ENCODE data around the gene ACTR1A.

The ACTR1A gene

DNA sequence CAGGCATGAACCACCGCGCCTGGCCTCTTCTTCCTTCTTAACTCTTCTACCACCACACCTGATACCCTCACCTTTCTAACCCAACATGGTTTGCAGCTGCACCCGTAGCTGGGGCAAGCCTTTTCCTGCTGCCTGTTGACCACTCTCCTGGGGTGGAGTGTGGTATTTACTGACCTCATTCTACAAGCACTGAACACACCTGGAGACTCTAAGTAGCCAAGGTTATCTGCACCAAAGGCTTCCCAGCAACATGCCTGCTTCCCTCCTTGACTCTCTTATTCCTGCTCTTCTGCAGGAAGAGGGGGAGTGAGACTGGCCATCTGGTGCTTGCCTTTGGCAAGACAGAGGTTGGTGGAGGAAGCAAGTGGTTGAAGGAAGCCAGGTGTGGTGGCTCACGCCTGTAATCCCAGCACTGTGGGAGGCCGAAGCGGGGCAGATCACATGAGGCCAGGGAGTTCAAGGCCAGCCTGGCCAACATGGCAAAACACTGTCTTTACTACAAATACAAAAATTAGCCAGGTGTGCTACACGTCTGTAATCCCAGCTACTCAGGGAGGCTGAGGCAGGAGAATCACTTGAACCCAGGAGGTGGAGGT, 10.1 kb downstream of the ACTR1A start:
- no peak for TF ChIP-seq CTCF (IDR thresholded peaks at IDR 0.05)
- H3K4me3 ChIP-seq: no peak overlapping the region
- intact Hi-C loops (cut with DNase I; ENCODE audit: low total_unique reads): no loop called here
- H3K27ac ChIP-seq: no peak overlapping the region
- H3K4me1 ChIP-seq: peaks cover 0 to 32% (median 12%) of the 10 kb centered on the region in 4 donors
- H3K36me3 ChIP-seq: peaks cover 27 to 36% (median 32%) of the 10 kb centered on the region in 3 donors
- H3K27me3 ChIP-seq: no peaks in the 10 kb centered on the region
- H3K9me3 ChIP-seq: no peaks in the 10 kb centered on the region
- no peak for DNase-seq

DNA sequence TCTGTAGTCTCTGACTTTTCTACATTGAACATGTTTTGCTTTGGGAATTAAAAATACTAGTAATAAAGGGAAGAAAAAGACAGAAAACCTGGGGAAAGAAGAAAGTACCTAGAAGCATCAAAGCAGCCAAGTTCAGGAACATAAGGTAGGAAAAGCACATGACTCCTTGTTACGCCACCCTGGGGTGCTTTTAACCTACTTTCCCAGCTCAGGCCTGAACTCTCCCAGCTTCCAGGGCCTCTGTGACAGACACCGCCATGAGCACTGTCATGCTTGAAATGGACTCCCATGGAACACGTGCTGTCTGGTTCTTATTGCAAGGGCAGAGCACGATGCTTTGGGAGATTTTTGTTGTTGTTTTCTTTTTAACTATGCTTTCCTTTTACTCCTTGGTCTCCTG, 11.4 kb downstream of the ACTR1A start:
- no peak for DNase-seq
- Histone ChIP-seq H3K4me1 (peaks cover 0 to 32% (median 12%) of the 10 kb centered on the region in 4 donors), H3K9me3 (no peaks in the 10 kb centered on the region), H3K27ac (no peak overlapping the region), H3K4me3 (no peak overlapping the region), H3K27me3 (no peaks in the 10 kb centered on the region), H3K36me3 (peaks cover 40 to 49% (median 45%) of the 10 kb centered on the region in 3 donors)
- intact Hi-C loops (cut with DNase I; ENCODE audit: low total_unique reads): no loop called here
- no peak for TF ChIP-seq CTCF (IDR thresholded peaks at IDR 0.05)

GRCh38 chr10:102485093-102485784, 17.3 kb downstream of the ACTR1A start:
- Histone ChIP-seq H3K9me3 (no peaks in the 10 kb centered on the region), H3K27me3 (no peaks in the 10 kb centered on the region), H3K36me3 (peaks cover 96 to 100% (median 97%) of the 10 kb centered on the region in 3 donors), H3K27ac (no peak overlapping the region), H3K4me3 (no peak overlapping the region), H3K4me1 (no peaks in the 10 kb centered on the region)
- TF ChIP-seq CTCF (IDR thresholded peaks at IDR 0.05): no peak
- intact Hi-C loops (cut with DNase I; ENCODE audit: low total_unique reads): no loop called here
- DNase-seq: no peak

GRCh38 chr10:102484021-102484420, 18.5 kb downstream of the ACTR1A start:
- Histone ChIP-seq H3K27ac (no peak overlapping the region), H3K4me3 (no peak overlapping the region), H3K4me1 (no peaks in the 10 kb centered on the region), H3K36me3 (peaks cover 88 to 100% (median 98%) of the 10 kb centered on the region in 3 donors), H3K27me3 (no peaks in the 10 kb centered on the region), H3K9me3 (no peaks in the 10 kb centered on the region)
- intact Hi-C loops (cut with DNase I; ENCODE audit: low total_unique reads): no loop called here
- no peak for TF ChIP-seq CTCF (IDR thresholded peaks at IDR 0.05)
- DNase-seq: no peak

DNA sequence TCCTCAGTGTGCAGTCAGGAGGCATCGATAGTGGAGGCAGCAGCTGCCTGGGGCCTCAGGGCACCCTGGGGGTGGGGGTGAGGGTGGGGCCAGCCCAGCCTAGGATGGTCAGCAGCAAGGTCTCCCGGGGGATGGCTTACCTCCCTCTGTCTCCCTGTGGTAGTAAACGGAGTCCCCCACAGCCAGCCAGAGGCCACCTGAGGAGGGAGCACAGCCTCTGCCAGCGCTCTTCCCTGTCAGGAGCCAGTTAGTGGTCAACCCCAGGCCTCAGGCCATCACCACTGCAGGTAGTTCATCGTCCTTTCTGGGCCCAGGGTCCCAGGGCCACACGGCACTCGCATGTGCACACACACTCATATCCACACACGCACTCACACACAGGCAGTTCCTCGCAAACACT, 22.1 kb downstream of the ACTR1A start:
- intact Hi-C loops (cut with DNase I; ENCODE audit: low total_unique reads): no loop called here
- no peak overlapping the region for H3K27ac ChIP-seq
- H3K4me3 ChIP-seq: no peak overlapping the region
- TF ChIP-seq CTCF (IDR thresholded peaks at IDR 0.05): no peak
- no peaks in the 10 kb centered on the region for H3K27me3 ChIP-seq
- H3K4me1 ChIP-seq: no peaks in the 10 kb centered on the region
- DNase-seq: no peak
- peaks cover 51 to 64% (median 63%) of the 10 kb centered on the region in 3 donors for H3K36me3 ChIP-seq
- no peaks in the 10 kb centered on the region for H3K9me3 ChIP-seq

Measured in tibial artery (tissue), 4 donors.